Psoas muscle (tissue), 8 donors: ENCODE results near the gene MXI1. TPM values are rescaled to one million over a fixed set of nuclear protein-coding genes. Genes with fewer than 3 reads are reported as not detected.

ENCODE experiments used
- ATAC-seq, 4 donors: fragments of 200-7000 bp; cut with Tn5 transposase; one replicate each; pipeline ENCODE4 v1.9.1; 2020; ENCODE audit warnings: moderate library complexity in 3 of 4, mild to moderate bottlenecking in 2 of 4
- DNase-seq, 2 donors: peaks; one replicate each; pipeline ENCODE4 v3.0.0-alpha.2; 2020
- H3K27ac ChIP-seq: fragments of 200-600 bp; one replicate; pipeline ENCODE4 v1.8.0; 2022
- H3K27me3 ChIP-seq, 3 donors: fragments of 200-600 bp in 1 of 3; one replicate each; pipeline versions ENCODE4 v1.6.1 to v1.8.0; 2013 to 2022; ENCODE audit warnings: low read length in 2 of 3, mild to moderate bottlenecking in 2 of 3, moderate library complexity in 1 of 3; ENCODE audit not compliant: insufficient read depth in 3 of 3
- H3K36me3 ChIP-seq, 2 donors: fragments of 200-600 bp in 1 of 2; one replicate each; pipeline versions ENCODE4 v1.6.1 to v1.8.0; 2013 to 2022; ENCODE audit warnings: low read depth in 1 of 2, mild to moderate bottlenecking in 1 of 2, moderate library complexity in 1 of 2; ENCODE audit not compliant: insufficient read depth in 1 of 2
- H3K4me1 ChIP-seq: fragments of 200-600 bp; one replicate; pipeline ENCODE4 v1.8.0; 2022
- H3K4me3 ChIP-seq: fragments of 200-600 bp; one replicate; pipeline ENCODE4 v1.8.0; 2022; ENCODE audit warnings: mild to moderate bottlenecking
- H3K9me3 ChIP-seq: fragments of 200-600 bp; one replicate; pipeline ENCODE4 v1.8.0; 2022
- CTCF ChIP-seq: fragments of 200-600 bp; IDR thresholded peaks from one replicate; pipeline ENCODE4 v1.8.0; 2022; ENCODE audit warnings: antibody characterized with exemption
- WGBS, 3 donors: extraction: QIAGEN DNeasy Blood & Tissue Kit; methylation state at CpG; one replicate each; pipeline versions ENCODE4 v1.1.6 to v1.1.7; 2013; 5-methylcytosine and 5-hydroxymethylcytosine counted together
- intact Hi-C, 2 donors: fragments of 100-400 bp; cut with DNase I; formaldehyde crosslinking; loops; one replicate each; pipeline versions ENCODE4 v1.11.0 to v1.14.2; 2022
- polyA plus RNA-seq, 3 donors: library from polyadenylated mRNA; stranded (reverse); fragments of 200-250 nt; gene quantifications; one replicate each; pipeline ENCODE4 v1.2.3, GENCODE V29; 2013
- total RNA-seq, 4 donors: library from RNA; stranded (reverse); fragmentation: NEBNext Ultra II Directional in 2 of 4; extraction: Animal tissue kit (Norgen Biotek cat#: 25700) in 2 of 4; gene quantifications; one replicate each; pipeline versions ENCODE4 v1.2.1 to v1.2.4, GENCODE V29; 2021 to 2023
- donor health status: healthy with polysubstance abuse.
- donor health status: DM: no; HTN: no; CAD: no; lungs with moderate emphysema.
- donor health status: Bipolar disorder and iron deficiency.
- donor health status: healthy.
- donor health status: DM: yes; HTN: yes; CAD: no.
- donor health status: DM: no; HTN: no; CAD: no.
- donor health status: DM: no; HTN: no; CAD: no.
- donor health status: DM: yes; HTN: yes; CAD: no.

Gene MXI1
- total and polyA plus RNA-seq, 7 donors, result 5.5 to 50.3 (median 33.3) TPM

DNA sequence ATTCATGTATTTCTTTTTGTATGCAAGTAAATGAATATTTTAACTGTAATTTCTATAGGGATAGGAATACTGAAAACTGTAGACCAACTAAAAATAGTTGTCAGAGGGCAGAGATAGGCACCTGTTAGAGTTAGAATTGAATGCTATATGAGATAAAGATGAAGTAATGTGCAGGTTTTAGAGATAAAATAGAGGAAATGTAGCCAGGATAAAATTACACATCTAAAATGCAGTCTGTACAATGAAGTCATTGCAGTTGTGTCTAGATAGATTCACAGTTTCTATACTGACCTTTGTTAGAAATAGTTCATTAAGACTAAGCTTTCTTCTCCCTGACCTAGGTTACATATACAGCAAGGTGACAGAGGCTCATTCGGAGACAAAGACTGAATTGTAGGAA is 51.1 kb downstream of the MXI1 start:
- Histone ChIP-seq H3K36me3 (no peaks in the 10 kb centered on the region), H3K9me3 (peaks cover 6% of the 10 kb centered on the region), H3K27ac (no peak overlapping the region), H3K27me3 (no peaks in the 10 kb centered on the region), H3K4me1 (peaks cover 31% of the 10 kb centered on the region), H3K4me3 (no peak overlapping the region)
- ATAC-seq (no peak), DNase-seq (no peak)
- TF ChIP-seq CTCF, result no peak
- 86 to 90% (median 88%) methylated on average over 1 of the region's 1 CpG for WGBS, 3 donors
- intact Hi-C loops, result no loop called here

DNA sequence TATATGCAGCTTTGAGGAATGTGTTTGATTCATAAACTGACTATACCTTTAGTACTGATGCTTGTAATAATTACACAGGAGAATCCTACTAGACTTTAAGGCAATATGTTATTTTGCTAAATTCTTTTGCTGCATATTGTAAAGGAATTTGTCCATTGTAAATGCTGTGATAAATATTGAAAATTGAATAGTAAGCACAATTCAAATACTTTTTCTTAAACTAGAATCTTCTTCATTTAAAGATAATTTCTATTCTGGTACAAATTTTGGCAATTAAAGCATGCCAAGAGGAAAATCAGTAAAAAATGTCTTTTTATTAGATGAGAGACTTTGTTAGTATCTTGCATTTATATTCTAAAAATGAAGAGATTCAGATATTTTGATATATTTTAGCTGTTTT is 51.9 kb downstream of the MXI1 start:
- intact Hi-C loops, result no loop called here
- ATAC-seq (no peak), DNase-seq (no peak)
- no peak for TF ChIP-seq CTCF
- Histone ChIP-seq H3K4me3 (no peak overlapping the region), H3K9me3 (peaks cover 6% of the 10 kb centered on the region), H3K27me3 (no peaks in the 10 kb centered on the region), H3K36me3 (no peaks in the 10 kb centered on the region), H3K27ac (no peak overlapping the region), H3K4me1 (peaks cover 35% of the 10 kb centered on the region)

- 26 to 86% (median 38%) methylated on average over 1 of the region's 1 CpG for WGBS, 3 donors
- ATAC-seq (peak in 1 of 4 donors; percentile 51), DNase-seq (no peak)
- Histone ChIP-seq H3K27me3 (no peaks in the 10 kb centered on the region), H3K9me3 (peaks cover under 1% of the 10 kb centered on the region), H3K4me3 (no peak overlapping the region), H3K4me1 (peaks cover 35% of the 10 kb centered on the region), H3K36me3 (no peaks in the 10 kb centered on the region), H3K27ac (no peak overlapping the region)
- no peak for TF ChIP-seq CTCF
- intact Hi-C loops, result no loop called here
Measured at GRCh38 chr10:110260746-110261477, 53.5 kb downstream of the MXI1 start.

DNA sequence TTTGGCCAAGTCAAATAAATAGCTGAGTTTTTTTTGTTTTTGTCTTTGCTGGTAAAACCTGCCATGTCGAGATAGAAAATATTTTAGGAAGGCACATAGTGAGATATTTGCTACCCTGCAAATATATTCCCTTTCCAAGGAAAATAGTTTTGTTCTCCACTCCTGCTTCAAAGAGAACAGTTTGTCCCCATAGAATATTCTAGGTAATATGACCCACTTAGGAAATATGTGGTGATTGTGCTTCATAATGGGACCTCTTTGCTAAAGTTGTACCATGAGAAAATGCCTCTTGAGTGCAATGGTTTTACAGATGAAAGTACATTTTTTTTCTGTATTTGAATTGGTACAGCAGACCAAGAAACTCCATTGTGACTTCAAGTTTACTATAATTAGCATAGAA is 55.8 kb downstream of the MXI1 start:
- WGBS, 3 donors, result 17 to 53% (median 31%) methylated on average over 1 of the region's 1 CpG
- ATAC-seq (peak in 1 of 4 donors; percentile 59), DNase-seq (no peak)
- Histone ChIP-seq H3K4me3 (no peak overlapping the region), H3K27ac (no peak overlapping the region), H3K9me3 (no peaks in the 10 kb centered on the region), H3K27me3 (no peaks in the 10 kb centered on the region), H3K4me1 (peaks cover 47% of the 10 kb centered on the region), H3K36me3 (no peaks in the 10 kb centered on the region)
- TF ChIP-seq CTCF, result no peak
- intact Hi-C loops, result no loop called here
